IMR-90 (cell line): Measurements from ENCODE around the gene HAGHL.

Experiments used
- CEBPB ChIP-seq: IDR thresholded peaks from 2 replicates; pipeline ENCODE4 v1.6.1; 2012; ENCODE audit warnings: low read depth, low read length, improper control_type of control experiment
- MAFK ChIP-seq: IDR thresholded peaks from 2 replicates; pipeline ENCODE4 v1.6.1; 2012; ENCODE audit warnings: low read depth, low read length, improper control_type of control experiment
- POLR2A ChIP-seq: IDR thresholded peaks from 2 replicates; pipeline ENCODE4 v1.6.1; 2012; ENCODE audit warnings: mild to moderate bottlenecking, low read depth, low read length
- RFX5 ChIP-seq: IDR thresholded peaks from 2 replicates; pipeline ENCODE4 v1.8.0; 2012; ENCODE audit warnings: low read depth, mild to moderate bottlenecking, low read length, moderate library complexity
- SMC3 ChIP-seq: fragments of 150-350 bp; IDR thresholded peaks from 2 replicates; pipeline ENCODE4 v1.6.1; 2016; ENCODE audit warnings: low read depth, mild to moderate bottlenecking, antibody characterized with exemption, low read length, moderate library complexity
- TF ChIP-seq, protein P1 (sequence below): conservative IDR thresholded peaks from 2 replicates; pipeline ENCODE4 v1.5.1; 2012; ENCODE audit warnings: mild to moderate bottlenecking, low read depth, low read length, improper control_type of control experiment
- TF ChIP-seq, protein P2 (sequence below): fragments of 150-350 bp; IDR thresholded peaks from 2 replicates; pipeline ENCODE4 v1.6.1; 2017; ENCODE audit warnings: mild to moderate bottlenecking, antibody characterized with exemption, low read length, low read depth

DNA sequence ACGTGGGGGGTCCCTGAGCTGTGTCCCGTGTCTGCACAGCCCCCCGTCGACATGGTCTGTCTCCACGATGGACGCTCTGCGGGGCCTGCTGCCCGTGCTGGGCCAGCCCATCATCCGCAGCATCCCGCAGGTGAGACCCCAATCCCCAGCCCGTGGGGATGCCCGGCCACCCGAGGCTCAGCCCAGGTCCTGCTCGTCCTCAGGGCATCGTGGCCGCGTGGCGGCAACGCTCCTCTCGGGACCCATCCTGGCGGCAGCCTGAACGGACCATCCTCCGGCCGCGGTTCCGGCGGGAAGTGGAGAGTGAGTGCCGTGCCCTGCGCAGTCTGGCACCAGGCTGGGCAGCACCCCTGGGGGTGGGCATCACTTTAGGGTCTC lies 38.6 kb downstream of the HAGHL start:
- TF ChIP-seq MAFK = no peak
- TF ChIP-seq, protein P1, sequence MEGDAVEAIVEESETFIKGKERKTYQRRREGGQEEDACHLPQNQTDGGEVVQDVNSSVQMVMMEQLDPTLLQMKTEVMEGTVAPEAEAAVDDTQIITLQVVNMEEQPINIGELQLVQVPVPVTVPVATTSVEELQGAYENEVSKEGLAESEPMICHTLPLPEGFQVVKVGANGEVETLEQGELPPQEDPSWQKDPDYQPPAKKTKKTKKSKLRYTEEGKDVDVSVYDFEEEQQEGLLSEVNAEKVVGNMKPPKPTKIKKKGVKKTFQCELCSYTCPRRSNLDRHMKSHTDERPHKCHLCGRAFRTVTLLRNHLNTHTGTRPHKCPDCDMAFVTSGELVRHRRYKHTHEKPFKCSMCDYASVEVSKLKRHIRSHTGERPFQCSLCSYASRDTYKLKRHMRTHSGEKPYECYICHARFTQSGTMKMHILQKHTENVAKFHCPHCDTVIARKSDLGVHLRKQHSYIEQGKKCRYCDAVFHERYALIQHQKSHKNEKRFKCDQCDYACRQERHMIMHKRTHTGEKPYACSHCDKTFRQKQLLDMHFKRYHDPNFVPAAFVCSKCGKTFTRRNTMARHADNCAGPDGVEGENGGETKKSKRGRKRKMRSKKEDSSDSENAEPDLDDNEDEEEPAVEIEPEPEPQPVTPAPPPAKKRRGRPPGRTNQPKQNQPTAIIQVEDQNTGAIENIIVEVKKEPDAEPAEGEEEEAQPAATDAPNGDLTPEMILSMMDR = no peak
- TF ChIP-seq, protein P2, sequence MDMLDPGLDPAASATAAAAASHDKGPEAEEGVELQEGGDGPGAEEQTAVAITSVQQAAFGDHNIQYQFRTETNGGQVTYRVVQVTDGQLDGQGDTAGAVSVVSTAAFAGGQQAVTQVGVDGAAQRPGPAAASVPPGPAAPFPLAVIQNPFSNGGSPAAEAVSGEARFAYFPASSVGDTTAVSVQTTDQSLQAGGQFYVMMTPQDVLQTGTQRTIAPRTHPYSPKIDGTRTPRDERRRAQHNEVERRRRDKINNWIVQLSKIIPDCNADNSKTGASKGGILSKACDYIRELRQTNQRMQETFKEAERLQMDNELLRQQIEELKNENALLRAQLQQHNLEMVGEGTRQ = no peak
- TF ChIP-seq SMC3 = no peak
- no peak for TF ChIP-seq POLR2A
- no peak for TF ChIP-seq CEBPB
- TF ChIP-seq RFX5 = no peak
